ENCODE measurements around the gene CTNNA1.
"Not testable (repeated sequence)": the region's sequence is repeated elsewhere in the genome, so short reads cannot be mapped to it uniquely, and the experiment has no call there.

CTNNA1 gene

GRCh38 chr5:138752951-138753793 is at the start of gene CTNNA1:
TSS of gene CTNNA1 (plus strand) at chr5:138753425. CDS start at chr5:138781925, 28,500 bp downstream.
- DNase-seq, result peak; percentile 50 to 54

GRCh38 chr5:138703777-138704176 is 49.4 kb upstream of the CTNNA1 start:
- not testable (repeated sequence) for DNase-seq

GRCh38 chr5:138705007-138705406 is 48.2 kb upstream of the CTNNA1 start:
- DNase-seq, result no peak

GRCh38 chr5:138705567-138705966 is 47.7 kb upstream of the CTNNA1 start:
- no peak for DNase-seq

GRCh38 chr5:138706655-138707480 is 46.4 kb upstream of the CTNNA1 start:
- no peak for DNase-seq

GRCh38 chr5:138708791-138709190 is 44.4 kb upstream of the CTNNA1 start:
- no peak for DNase-seq

GRCh38 chr5:138709202-138709601 is 44.0 kb upstream of the CTNNA1 start:
- DNase-seq, result no peak

- no peak for DNase-seq
Measured at GRCh38 chr5:138711087-138711486, 42.1 kb upstream of the CTNNA1 start.

- no peak for DNase-seq
Measured at GRCh38 chr5:138711811-138712210, 41.4 kb upstream of the CTNNA1 start.

- no peak for DNase-seq
Measured at GRCh38 chr5:138712324-138712723, 40.9 kb upstream of the CTNNA1 start.

- no peak for DNase-seq
Measured at GRCh38 chr5:138712791-138713190, 40.4 kb upstream of the CTNNA1 start.

- no peak for DNase-seq
Measured at GRCh38 chr5:138713247-138713646, 40.0 kb upstream of the CTNNA1 start.

- DNase-seq, result no peak
Measured at GRCh38 chr5:138714694-138715093, 38.5 kb upstream of the CTNNA1 start.

- DNase-seq, result not testable (repeated sequence)
Measured at GRCh38 chr5:138715931-138716432, 37.2 kb upstream of the CTNNA1 start.

GRCh38 chr5:138716456-138716924 is 36.7 kb upstream of the CTNNA1 start:
- no peak for DNase-seq

- no peak for DNase-seq
Measured at GRCh38 chr5:138717399-138717798, 35.8 kb upstream of the CTNNA1 start.

GRCh38 chr5:138719811-138720210 is 33.4 kb upstream of the CTNNA1 start:
- no peak for DNase-seq

- no peak for DNase-seq
Measured at GRCh38 chr5:138720840-138721239, 32.4 kb upstream of the CTNNA1 start.

- no peak for DNase-seq
Measured at GRCh38 chr5:138721979-138722378, 31.2 kb upstream of the CTNNA1 start.

GRCh38 chr5:138722544-138723177 is 30.6 kb upstream of the CTNNA1 start:
- DNase-seq, result no peak

- no peak for DNase-seq
Measured at GRCh38 chr5:138724470-138725146, 28.6 kb upstream of the CTNNA1 start.

GRCh38 chr5:138725153-138725817 is 27.9 kb upstream of the CTNNA1 start:
- DNase-seq, result no peak

All from stimulated activated CD4-positive, alpha-beta T cell treated with anti-CD3 and anti-CD28 coated beads, Interleukin-2, amount 100 ng/mL, for 48 hours (primary cell).